Activated naive CD4-positive, alpha-beta T cell treated with anti-CD3 and anti-CD28 coated beads, Interleukin-2, amount 50 U/mL, for 24 hours (primary cell): ENCODE measurements around the gene CADM2.

Experiments used
- H3K27ac Mint-ChIP-seq: one replicate; pipeline ENCODE4 v1.8.0; 2021; ENCODE audit warnings: mild to moderate bottlenecking, mixed read lengths
- H3K27me3 Mint-ChIP-seq: one replicate; pipeline ENCODE4 v1.8.0; 2021; ENCODE audit warnings: mixed read lengths
- H3K36me3 Mint-ChIP-seq: one replicate; pipeline ENCODE4 v1.8.0; 2021; ENCODE audit warnings: mixed read lengths
- H3K4me1 Mint-ChIP-seq: one replicate; pipeline ENCODE4 v1.8.0; 2021; ENCODE audit warnings: mixed read lengths
- H3K4me3 Mint-ChIP-seq: one replicate; pipeline ENCODE4 v1.8.0; 2021; ENCODE audit warnings: mild to moderate bottlenecking, mixed read lengths
- H3K9me3 Mint-ChIP-seq: one replicate; pipeline ENCODE4 v1.8.0; 2021; ENCODE audit warnings: mixed read lengths

Gene CADM2

DNA sequence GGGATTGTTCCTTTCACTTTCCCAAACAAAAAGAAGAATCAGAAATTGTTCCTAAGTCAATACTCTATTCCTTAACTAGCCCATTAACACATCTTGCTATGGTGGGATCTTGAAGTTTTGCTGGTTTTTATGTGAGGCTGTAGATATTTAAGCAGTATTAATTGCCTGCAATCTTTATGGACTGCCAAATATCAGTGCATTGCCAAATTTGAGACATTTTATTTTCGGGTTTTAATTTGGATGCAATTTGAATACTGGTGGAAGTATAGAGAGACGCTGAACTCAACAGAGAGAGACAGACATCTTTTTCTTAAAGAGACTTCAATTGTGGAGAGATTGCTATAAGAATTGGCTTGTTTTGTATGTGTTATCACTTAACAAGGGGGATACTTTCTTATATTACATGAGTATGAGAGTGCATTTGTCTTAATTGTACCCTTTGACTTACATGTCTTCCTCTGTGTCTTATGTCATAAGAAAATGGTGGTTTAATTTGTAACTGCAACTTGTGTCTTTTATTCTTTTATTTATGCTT is 10.0 kb downstream of the CADM2 start:
- Mint-ChIP-seq H3K27ac (no peak overlapping the region), H3K4me3 (no peak overlapping the region)

DNA sequence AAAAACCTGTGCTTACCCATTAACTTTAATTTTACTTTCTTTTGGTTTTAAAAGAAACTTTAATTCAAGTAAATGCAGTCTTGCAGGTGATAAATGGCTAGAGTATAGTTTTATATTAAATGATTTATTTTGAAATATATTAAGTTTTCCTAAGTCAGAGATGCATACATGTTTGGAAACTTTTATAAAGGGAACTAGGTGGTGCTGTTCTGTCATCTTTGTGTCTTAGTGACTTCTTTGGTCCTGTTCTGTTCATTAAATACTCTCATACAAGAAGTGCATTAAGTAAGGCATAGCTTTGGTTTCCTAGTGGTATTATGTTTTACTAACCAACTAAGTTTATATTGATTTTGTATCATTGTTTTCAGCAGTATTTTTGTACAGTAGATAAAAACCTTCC is 15.6 kb downstream of the CADM2 start:
- H3K36me3 Mint-ChIP-seq: no peaks in the 10 kb centered on the region
- H3K9me3 Mint-ChIP-seq: peaks cover 4% of the 10 kb centered on the region
- no peak overlapping the region for H3K27ac Mint-ChIP-seq
- H3K4me1 Mint-ChIP-seq: no peaks in the 10 kb centered on the region
- H3K27me3 Mint-ChIP-seq: no peaks in the 10 kb centered on the region
- no peak overlapping the region for H3K4me3 Mint-ChIP-seq

More for the DNA sequence above, 10.0 kb downstream of the CADM2 start:
- Mint-ChIP-seq H3K4me1 (no peaks in the 10 kb centered on the region), H3K36me3 (no peaks in the 10 kb centered on the region), H3K27me3 (no peaks in the 10 kb centered on the region), H3K9me3 (peaks cover 4% of the 10 kb centered on the region)

DNA sequence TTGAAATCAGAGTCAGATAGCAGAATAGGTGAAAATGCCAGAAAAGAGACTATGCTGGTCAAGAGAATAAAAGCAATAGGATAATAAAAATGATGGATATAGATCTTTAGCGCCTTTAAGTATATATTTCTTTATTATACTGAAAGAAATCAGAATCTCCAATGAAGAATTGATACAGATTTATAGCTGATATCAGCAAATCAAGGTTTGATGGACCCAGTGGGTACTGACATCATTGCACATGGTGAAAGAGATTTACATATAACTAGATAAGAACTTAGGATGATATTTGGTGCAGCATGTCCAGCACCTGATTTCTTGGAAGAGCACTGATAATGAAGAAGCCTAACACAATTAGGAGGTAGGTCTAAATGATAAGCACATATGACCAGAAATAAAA is 18.2 kb downstream of the CADM2 start:
- H3K9me3 Mint-ChIP-seq: peaks cover 4% of the 10 kb centered on the region
- H3K4me1 Mint-ChIP-seq: no peaks in the 10 kb centered on the region
- H3K27me3 Mint-ChIP-seq: no peaks in the 10 kb centered on the region

DNA sequence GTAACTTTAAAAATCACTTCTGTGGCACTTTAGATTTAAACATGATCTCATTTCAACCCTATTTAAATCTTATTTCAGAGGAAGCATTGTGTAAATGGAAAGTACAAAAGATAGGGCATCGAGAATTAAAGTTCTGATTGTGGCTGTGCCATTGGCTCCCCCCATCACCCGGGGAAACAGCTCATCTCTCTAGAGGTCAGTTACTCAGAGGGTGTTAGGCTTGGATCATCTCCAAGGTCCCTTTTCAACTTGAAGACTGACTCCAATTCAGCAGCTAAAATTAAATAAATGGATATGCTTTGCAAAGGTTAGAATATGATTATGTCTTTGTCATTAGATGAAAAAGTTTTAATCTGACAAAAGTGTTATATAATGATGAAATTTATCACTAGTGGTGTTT is 20.1 kb downstream of the CADM2 start:
- H3K4me3 Mint-ChIP-seq: no peak overlapping the region
- H3K4me1 Mint-ChIP-seq: no peaks in the 10 kb centered on the region
- H3K27ac Mint-ChIP-seq: no peak overlapping the region
- H3K36me3 Mint-ChIP-seq: no peaks in the 10 kb centered on the region
- no peaks in the 10 kb centered on the region for H3K27me3 Mint-ChIP-seq
- no peaks in the 10 kb centered on the region for H3K9me3 Mint-ChIP-seq

More for the DNA sequence above, 18.2 kb downstream of the CADM2 start:
- Mint-ChIP-seq H3K27ac (no peak overlapping the region), H3K4me3 (no peak overlapping the region), H3K36me3 (no peaks in the 10 kb centered on the region)

DNA sequence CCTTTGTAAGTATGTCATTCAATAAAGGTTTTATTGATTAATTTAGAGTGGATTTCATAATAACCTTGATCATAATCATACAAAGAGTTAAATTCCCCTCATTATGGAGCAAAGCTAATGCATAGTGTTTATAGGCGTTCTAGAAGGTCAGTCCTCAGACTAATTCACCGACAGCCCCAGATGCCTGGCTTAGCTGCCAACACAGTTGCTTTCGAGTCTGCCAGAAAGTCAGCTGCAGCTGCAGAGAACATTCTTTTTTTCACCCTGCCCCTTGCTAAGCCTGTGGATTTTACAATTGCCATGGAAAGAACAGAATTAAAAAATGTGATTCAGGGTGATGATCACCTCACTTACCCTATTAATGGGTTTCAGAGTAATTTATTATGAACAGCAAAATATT is 21.2 kb downstream of the CADM2 start:
- H3K4me3 Mint-ChIP-seq: no peak overlapping the region
- H3K27ac Mint-ChIP-seq: no peak overlapping the region
- no peaks in the 10 kb centered on the region for H3K36me3 Mint-ChIP-seq
- no peaks in the 10 kb centered on the region for H3K4me1 Mint-ChIP-seq
- H3K27me3 Mint-ChIP-seq: no peaks in the 10 kb centered on the region
- no peaks in the 10 kb centered on the region for H3K9me3 Mint-ChIP-seq

DNA sequence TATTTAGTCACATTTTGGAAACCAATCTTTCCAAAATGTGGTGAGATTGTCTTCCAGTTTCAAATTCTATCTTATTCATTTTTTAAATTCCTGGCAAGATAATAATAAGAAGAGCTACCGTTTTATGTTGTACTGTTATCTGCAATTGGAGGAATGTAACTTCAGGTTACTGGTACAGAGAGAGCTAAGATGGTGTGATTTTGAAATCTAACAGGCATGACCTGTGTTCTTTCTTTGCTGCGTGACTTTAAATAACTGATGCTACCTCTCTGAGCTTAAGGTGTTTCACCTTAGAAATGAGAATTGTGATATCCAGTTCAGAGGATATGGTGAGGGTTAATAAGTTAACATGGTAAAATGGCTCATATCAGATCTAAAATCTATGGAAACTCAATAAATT is 21.7 kb downstream of the CADM2 start:
- H3K9me3 Mint-ChIP-seq: no peaks in the 10 kb centered on the region
- no peaks in the 10 kb centered on the region for H3K4me1 Mint-ChIP-seq
- no peaks in the 10 kb centered on the region for H3K27me3 Mint-ChIP-seq
- H3K4me3 Mint-ChIP-seq: no peak overlapping the region
- no peaks in the 10 kb centered on the region for H3K36me3 Mint-ChIP-seq
- H3K27ac Mint-ChIP-seq: no peak overlapping the region

DNA sequence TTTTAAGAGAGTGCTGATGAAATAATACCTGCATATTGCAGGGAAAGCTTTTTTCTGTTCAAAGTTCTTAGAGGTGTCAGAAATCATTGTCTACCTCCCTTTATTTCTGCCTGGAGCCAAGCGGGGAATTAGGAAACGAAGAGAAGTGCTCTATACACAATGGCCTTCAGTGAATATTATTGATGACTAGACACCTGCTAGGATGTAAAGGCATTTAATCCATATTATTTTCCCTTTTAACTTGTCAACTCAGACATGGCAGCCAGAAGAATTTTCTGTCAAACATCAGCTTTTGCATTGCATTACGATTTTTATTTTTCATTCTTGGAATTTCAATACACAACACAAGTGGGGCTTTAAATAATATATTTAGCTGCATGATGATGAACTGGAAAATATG is 24.7 kb downstream of the CADM2 start:
- H3K4me3 Mint-ChIP-seq: no peak overlapping the region
- no peak overlapping the region for H3K27ac Mint-ChIP-seq
- H3K36me3 Mint-ChIP-seq: no peaks in the 10 kb centered on the region
- no peaks in the 10 kb centered on the region for H3K9me3 Mint-ChIP-seq
- no peaks in the 10 kb centered on the region for H3K27me3 Mint-ChIP-seq
- no peaks in the 10 kb centered on the region for H3K4me1 Mint-ChIP-seq

DNA sequence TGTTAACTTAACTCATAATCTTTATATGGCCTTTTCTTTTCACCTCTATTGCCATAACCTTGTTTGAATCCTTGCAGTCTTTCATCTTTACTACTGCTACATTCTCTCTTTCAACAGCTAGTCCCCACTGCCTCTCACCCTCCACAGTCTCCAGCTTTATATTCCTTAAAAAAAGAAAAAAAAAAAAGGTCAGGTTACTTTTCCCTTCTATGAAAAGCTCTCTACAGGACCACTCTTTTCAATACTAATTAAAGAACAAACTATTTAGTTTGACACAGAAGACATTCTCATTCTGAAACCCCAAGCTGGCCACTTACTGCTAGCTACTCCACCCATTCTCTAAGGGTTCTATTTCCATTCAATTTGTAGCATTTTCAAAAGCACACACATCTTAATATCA is 25.6 kb downstream of the CADM2 start:
- no peak overlapping the region for H3K4me3 Mint-ChIP-seq
- no peaks in the 10 kb centered on the region for H3K36me3 Mint-ChIP-seq
- peaks cover 3% of the 10 kb centered on the region for H3K9me3 Mint-ChIP-seq
- no peak overlapping the region for H3K27ac Mint-ChIP-seq
- H3K4me1 Mint-ChIP-seq: no peaks in the 10 kb centered on the region
- no peaks in the 10 kb centered on the region for H3K27me3 Mint-ChIP-seq

DNA sequence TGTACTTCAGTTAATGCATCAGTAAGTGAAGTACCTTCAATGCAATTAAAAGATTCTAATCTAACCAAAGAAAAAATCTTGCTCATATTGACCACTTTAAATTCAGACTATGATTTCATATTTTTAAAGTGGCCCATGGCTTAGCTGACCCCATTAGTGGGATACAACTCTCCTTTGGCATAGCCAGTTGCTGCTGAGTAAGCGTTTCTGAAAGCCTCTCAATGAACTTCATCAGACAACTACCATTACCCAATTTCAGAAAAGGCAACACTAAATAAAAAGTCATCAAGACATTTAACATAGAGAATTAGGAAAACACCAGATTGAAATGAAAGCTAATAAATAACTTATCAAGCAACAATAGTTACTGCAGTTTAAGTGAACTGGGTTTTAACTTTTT is 27.0 kb downstream of the CADM2 start:
- H3K27me3 Mint-ChIP-seq: no peaks in the 10 kb centered on the region
- no peak overlapping the region for H3K27ac Mint-ChIP-seq
- no peak overlapping the region for H3K4me3 Mint-ChIP-seq
- no peaks in the 10 kb centered on the region for H3K36me3 Mint-ChIP-seq
- no peaks in the 10 kb centered on the region for H3K4me1 Mint-ChIP-seq
- peaks cover 3% of the 10 kb centered on the region for H3K9me3 Mint-ChIP-seq

DNA sequence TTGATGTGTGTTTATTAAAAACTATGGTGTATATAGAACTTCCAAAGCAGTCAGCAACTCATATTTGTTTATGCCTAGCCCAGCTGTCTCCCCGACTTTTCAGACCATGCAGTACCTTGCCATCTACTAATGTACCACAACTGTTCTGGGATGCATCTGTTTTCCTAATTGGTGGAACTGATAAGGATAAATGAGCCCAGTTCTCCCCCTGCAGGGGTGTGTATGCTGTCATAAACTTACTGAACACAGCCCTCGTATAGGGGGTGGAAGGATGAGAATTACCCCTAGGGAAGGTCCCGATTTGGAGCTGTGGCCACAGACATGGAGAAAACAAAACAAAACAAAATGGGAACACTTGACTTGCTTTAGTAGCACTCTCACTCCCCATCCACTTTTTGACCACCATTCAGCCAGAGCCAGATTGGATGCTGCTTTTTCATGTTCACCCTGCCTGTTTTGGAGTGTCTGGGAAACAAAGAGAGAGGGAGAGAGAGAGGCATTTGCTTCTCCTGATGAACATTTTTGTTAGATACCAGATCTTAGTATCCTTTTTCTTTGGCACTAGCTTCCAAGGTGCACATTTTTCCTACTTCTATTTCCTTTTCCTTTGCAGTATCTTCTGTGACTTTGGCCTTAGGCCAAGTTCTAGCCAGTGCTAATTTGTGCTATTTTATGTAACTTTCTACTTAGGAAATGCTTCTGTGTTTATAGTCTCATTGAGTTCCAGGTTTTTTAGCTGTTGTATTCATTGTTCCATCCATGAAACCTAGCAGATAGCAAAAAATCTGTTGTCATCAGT is 29.1 kb downstream of the CADM2 start:
- Mint-ChIP-seq H3K27ac (no peak overlapping the region), H3K4me1 (no peaks in the 10 kb centered on the region), H3K27me3 (no peaks in the 10 kb centered on the region), H3K9me3 (peaks cover 3% of the 10 kb centered on the region), H3K36me3 (no peaks in the 10 kb centered on the region), H3K4me3 (no peak overlapping the region)

DNA sequence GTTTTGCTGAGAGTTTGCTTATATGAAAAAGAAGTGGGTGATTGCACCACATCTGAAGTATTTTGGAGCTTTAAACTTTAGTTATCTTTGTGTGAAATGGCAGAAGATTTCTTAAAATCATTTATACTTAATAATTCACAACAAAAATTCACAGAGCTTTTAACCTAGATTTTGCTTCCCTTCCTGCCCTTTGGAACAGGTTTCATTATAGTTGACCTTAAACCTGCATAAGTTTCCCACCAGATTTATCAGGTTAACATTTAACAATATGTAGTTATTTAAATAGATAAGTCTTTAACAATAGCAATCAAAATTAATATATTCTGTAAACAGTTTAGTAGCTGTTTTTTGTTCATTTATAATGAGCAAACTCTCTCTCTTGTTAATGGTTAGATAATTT is 30.3 kb downstream of the CADM2 start:
- H3K4me3 Mint-ChIP-seq: no peak overlapping the region
- no peak overlapping the region for H3K27ac Mint-ChIP-seq
- H3K9me3 Mint-ChIP-seq: peaks cover 3% of the 10 kb centered on the region
- no peaks in the 10 kb centered on the region for H3K27me3 Mint-ChIP-seq
- H3K36me3 Mint-ChIP-seq: no peaks in the 10 kb centered on the region
- no peaks in the 10 kb centered on the region for H3K4me1 Mint-ChIP-seq

DNA sequence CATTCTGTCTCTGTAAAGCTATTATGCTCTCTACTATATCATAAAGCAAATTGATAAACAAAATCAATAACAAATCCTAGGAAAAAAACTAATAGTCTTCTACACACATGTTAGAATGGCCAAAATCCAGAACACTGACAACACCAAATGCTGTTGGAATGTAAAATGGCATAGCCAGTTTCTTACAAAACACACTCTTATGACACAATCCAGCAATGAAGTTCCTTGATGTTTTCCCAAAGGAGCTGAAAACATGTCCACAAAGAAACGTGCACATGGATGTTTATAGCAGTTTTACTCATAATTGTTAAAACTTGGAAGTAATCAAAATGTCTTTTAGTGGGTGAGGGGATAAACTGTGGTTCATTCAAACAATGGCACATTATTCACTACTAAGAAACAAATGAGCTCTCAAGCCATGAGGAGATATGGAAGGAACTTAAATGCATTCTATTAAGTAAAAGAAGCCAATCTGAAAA is 32.7 kb downstream of the CADM2 start:
- H3K4me1 Mint-ChIP-seq: no peaks in the 10 kb centered on the region
- H3K4me3 Mint-ChIP-seq: no peak overlapping the region
- H3K9me3 Mint-ChIP-seq: peaks cover 3% of the 10 kb centered on the region
- H3K27ac Mint-ChIP-seq: no peak overlapping the region
- no peaks in the 10 kb centered on the region for H3K27me3 Mint-ChIP-seq
- H3K36me3 Mint-ChIP-seq: no peaks in the 10 kb centered on the region

DNA sequence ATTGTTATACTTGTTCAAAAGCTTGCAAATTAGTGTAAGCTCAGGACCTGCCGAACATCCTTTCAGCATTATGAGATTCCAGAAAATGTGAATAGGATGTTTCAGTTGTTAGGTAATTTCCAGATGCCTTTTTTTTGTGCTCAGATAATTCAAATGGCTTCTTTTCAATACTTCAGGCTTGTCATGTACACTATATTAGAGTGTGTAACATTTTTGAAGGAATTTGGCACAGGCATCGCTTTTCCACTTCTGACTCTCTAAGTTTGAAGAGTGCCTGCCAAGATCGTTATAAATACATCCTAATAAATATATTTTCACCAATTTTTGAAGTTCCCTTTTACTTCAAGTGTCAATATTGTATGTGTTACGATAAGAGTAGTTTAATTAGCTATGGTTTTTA is 35.2 kb downstream of the CADM2 start:
- Mint-ChIP-seq H3K4me1 (no peaks in the 10 kb centered on the region), H3K27me3 (no peaks in the 10 kb centered on the region), H3K27ac (no peak overlapping the region), H3K36me3 (no peaks in the 10 kb centered on the region), H3K4me3 (no peak overlapping the region), H3K9me3 (peaks cover under 1% of the 10 kb centered on the region)

DNA sequence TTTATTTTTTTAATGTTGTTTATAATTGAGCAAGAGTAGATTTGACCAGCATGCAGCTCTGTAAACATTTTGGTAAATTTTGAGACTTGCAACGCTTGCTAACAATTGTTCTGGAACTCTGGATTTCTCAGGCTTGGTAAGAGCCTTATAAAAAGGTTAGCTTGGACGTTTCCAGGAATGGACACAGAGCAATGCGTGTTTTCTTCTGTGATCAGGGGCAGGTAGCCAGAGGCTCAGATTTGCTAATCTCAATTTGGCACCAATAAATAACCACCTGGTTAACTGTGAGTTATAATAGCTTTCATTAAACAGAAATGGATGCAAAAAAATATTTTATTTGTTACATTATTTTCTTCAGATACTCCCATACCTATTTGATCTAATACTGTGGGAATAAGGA is 39.8 kb downstream of the CADM2 start:
- H3K9me3 Mint-ChIP-seq: no peaks in the 10 kb centered on the region
- H3K36me3 Mint-ChIP-seq: no peaks in the 10 kb centered on the region
- no peaks in the 10 kb centered on the region for H3K27me3 Mint-ChIP-seq
- H3K4me3 Mint-ChIP-seq: no peak overlapping the region
- no peak overlapping the region for H3K27ac Mint-ChIP-seq
- no peaks in the 10 kb centered on the region for H3K4me1 Mint-ChIP-seq

DNA sequence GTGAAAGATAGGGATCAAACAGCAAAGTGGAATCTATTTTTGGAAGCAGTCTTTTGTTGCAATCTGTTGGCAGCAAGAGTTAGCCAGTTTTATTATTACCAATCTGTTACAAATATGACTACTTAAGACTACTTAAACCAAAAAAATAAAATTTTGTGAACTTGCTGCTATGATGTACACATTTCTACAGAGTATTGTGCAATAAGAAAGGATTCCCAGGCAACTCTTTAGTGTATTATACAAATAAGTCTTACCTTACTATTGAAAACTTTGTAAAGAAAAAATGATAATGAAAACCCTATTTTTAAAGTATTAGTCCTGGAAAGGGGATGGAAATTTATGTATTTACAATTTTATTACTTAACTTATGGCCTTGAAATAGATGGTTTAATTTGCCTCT is 44.7 kb downstream of the CADM2 start:
- Mint-ChIP-seq H3K27ac (no peak overlapping the region), H3K27me3 (no peaks in the 10 kb centered on the region), H3K36me3 (no peaks in the 10 kb centered on the region), H3K4me1 (no peaks in the 10 kb centered on the region), H3K4me3 (no peak overlapping the region), H3K9me3 (no peaks in the 10 kb centered on the region)

DNA sequence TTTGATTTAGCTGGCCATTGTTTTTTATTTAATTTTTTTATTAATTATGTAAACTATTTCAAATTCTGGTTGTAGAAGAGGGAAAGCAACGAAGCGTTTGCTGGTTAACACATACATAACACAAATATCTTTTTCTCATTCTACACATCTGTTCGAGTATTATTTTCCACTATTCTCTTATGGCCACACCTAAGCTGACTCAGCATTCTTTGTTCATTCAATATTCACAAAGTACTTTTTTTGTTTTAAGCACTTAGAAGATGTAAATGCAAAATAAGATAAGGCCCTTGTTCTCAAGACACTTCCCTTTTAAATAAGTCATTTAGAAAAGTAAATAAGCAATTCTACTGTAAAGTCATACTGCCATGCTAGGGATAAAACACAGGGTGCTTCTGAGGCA is 45.4 kb downstream of the CADM2 start:
- Mint-ChIP-seq H3K9me3 (no peaks in the 10 kb centered on the region), H3K4me3 (no peak overlapping the region), H3K27ac (no peak overlapping the region), H3K4me1 (no peaks in the 10 kb centered on the region), H3K36me3 (no peaks in the 10 kb centered on the region), H3K27me3 (no peaks in the 10 kb centered on the region)

DNA sequence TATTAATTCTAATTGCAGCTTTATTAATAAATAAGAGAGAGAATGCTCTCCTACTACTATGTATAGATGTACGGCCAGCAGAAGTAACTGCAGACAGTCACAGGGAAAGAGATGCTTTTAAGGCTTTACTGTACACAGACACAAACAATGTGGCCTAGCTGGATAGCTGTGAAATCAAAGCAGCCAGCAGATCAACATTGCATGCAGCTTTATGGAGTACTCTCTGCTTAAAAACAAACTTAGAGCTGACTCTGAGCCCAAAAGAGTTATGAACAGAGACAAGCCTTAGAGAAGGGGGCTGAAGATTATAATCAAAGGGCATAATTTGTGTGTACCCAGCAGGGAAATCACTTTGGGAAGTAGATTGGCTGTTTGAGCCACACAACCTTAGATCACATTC is 47.2 kb downstream of the CADM2 start:
- Mint-ChIP-seq H3K27me3 (no peaks in the 10 kb centered on the region), H3K9me3 (no peaks in the 10 kb centered on the region), H3K4me1 (no peaks in the 10 kb centered on the region), H3K36me3 (no peaks in the 10 kb centered on the region), H3K4me3 (no peak overlapping the region), H3K27ac (no peak overlapping the region)
